LoVo (cell line): ENCODE measurements around the gene FBXL5.
"Not testable (repeated sequence)": the region's sequence is repeated elsewhere in the genome, so short reads cannot be mapped to it uniquely, and the experiment has no call there.

Experiments used
- DNase-seq: peaks from one replicate; pipeline ENCODE4 v3.0.0-alpha.2; 2016; ENCODE audit warnings: low spot score

FBXL5 gene

DNA sequence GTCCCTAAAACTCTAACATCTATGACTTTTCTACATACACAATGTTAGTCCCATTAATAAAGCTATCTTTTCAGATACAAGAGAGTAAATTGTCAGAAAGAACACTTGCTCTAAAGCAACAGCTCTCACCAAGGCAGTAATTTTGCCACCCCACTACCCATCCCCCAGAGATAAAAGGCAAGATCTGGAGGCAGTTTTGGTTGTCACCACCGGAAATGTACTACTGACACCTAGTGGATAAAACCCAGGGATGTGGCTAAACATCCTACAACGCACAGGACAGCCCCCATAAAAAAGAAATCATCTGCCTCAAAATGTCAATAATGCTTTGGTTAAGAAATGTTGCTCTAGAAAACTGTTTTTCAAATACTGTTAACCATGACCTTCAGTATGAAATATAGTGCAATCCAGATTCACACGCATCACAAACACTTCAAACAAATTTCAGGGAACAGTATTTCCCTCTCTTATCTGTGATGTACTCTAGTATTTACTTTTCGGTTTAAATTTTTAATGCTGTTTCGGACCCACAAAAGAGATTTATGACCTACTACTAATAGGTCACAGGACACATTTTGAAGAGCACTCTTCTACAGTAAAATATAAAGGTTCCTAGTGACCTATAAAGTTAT is 5.1 kb downstream of the FBXL5 start:
- peak; percentile 49 for DNase-seq

DNA sequence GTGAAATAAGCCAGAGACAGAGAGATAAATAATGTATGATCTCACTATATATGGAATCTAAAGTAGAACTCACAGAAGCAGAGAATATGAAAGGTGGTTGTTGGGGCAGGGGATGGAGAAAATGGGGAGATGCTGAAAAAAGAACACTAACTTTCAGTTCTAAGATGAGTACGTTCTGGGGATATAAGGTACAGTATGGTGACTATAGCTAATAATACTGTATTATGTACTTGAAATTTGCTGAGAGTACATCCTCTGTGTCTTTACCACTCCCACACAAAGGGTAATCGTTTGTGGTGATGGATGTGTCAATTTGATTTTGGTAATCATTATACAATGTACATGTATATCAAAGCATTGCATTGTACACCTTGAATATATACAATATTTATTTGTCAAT is 6.6 kb downstream of the FBXL5 start:
- no peak for DNase-seq

DNA sequence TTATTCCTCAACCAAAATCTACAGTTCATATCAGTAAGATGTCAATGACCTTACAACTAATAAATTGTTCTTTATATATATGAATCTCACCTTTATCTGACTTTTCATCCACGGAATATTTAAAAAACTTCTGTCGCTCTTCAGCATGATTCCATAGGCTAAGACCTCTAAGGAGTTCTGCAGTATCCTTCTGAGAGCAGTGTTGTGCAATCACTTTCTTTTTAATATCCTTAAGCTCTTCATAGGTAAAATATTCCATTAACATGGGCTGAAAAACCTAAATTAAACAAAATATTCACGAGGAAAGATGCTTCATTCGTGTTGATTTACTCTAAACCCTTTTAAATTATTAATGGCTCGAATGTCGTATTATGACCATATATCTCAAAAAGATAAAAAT is 16.7 kb downstream of the FBXL5 start:
- no peak for DNase-seq

DNA sequence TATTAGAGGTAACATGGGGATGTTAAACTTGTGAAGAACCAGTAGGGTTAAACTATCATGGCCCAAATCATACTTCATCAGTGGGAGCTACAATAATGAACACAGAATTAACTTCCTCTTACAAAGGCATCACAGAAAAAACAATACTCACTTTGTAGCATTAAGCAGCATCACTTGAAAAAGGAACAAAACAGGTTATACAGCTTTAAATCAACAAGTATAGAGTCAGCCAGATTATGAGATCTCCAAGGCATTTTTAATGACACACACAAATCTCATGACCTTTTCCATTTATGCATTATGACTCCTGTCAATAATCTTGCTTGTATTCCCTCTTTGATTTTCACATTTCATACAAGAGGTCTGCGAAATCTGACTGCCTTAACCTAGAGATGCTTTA is 18.3 kb downstream of the FBXL5 start:
- DNase-seq = no peak

DNA sequence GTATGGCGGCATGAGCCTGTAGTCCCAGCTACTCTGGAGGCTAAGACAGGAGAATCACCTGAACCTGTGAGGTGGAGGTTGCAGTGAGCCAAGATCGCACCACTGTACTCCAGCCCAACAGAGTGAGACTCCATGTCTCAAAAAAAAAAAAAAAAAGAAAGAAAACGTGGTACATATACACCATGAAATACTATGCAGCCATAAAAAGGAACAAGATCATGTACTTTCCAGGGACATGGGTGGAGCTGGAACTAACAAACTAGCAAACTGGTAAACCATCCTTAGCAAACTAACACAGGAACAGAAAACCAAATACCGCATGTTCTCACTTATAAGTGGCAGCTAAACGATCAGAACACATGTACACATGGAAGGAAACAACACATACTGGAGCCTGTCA is 37.8 kb downstream of the FBXL5 start:
- not testable (repeated sequence) for DNase-seq

DNA sequence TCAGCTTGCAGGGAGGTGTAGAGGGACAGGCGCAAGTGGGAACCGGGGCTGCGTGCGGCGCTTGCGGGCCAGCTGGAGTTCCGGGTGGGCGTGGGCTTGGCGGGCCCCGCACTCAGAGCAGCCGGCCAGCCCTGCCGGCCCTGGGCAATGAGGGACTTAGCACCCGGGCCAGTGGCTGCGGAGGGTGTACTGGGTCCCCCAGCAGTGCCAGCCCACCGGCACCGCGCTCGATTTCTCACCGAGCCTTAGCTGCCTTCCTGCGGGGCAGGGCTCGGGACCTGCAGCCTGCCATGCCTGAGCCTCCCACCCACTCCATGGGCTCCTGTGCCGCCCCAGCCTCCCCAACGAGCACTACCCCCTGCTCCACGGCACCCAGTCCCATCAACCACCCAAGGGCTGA is 40.3 kb downstream of the FBXL5 start:
- not testable (repeated sequence) for DNase-seq

DNA sequence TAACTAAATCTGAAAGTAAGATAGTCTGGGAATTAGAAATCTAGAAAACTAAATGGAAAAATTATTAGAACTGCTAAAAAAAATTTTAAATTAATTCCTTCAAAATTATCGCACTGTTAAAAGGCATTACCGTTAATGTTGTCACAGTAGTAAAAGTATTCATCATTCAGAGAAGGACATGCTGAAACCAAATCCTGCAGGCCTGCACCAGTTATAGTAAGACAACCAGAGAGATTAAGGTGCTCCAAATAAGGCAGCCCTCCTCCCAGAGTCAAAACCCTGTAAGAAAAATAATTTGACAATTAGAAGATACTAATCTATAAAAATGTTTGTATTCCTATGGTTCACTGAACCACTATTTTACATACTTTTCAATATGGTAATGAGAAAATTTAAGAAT is 43.0 kb downstream of the FBXL5 start:
- no peak for DNase-seq

DNA sequence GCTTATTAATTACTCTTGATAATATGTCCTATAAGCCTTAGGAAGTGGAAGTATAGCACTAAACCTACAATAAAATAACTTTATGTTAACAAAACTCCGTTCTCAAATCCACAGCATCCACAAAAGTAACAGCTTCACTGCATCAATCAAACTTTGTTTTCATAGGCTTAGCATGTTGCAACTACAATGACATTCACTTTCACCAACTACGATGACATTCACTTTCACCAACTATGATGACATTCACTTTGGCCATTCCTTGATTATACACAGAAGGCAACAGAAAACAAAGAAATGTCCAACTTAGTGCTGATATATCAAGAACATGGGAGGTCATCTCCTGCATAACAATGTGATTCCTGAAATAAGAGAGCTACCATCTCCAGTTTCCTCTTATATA is 44.3 kb downstream of the FBXL5 start:
- no peak for DNase-seq

DNA sequence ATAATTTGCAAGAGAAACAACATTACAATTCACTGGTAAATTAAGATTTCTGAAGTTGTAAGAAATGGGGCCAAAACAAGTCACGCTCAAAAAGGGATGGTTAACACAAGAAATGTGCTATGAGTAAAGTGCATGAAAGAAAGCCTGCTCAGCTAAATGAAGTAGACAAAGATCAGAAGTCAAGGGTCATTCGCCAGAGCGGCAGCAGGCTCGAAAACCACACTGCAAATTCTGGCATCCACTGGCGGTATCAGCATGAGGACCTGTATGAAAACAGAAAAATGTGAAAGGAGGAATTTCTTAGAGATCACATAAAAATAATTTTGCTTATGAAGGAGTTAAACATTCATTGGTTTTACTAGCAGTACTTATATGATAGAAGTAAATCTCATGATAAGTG is 49.6 kb downstream of the FBXL5 start:
- no peak for DNase-seq

DNA sequence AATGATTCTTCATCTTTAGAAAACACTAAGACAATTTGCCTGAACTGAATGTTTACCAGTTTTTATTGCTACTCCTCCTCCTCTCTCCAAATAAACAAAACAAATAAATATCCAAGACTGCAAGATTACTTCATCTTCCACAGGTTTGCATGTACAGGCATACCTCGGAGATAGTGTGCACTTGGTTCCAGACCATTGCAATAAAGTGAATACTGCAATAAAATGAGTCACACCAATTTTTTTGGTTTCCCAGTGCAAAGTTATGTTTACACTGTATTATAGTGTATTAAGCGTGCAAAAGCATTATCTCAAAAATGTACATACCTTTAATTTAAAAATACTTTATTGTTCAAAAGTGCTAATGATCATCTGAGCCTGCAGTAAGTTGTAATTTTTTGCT is 53.3 kb downstream of the FBXL5 start:
- DNase-seq = peak; percentile 27

DNA sequence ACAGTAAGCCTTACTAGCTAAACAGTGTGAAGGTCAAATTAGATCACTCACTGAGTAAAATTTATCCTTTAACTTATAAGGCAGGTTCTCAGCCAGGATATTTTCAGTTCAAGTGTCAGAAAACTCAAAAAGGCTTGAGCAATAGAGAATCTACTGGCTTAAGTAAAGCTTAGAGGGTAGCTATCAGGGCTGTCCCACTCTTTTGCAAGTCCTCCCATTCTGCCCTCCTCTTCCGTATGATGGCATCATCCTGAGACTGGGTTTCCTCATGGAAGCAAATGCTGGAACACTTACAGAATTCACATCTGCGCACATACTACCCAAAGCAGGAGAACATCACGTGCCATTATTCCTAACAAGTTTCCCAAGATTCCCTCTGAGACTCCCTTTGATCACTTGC is 55.0 kb downstream of the FBXL5 start:
- no peak for DNase-seq

DNA sequence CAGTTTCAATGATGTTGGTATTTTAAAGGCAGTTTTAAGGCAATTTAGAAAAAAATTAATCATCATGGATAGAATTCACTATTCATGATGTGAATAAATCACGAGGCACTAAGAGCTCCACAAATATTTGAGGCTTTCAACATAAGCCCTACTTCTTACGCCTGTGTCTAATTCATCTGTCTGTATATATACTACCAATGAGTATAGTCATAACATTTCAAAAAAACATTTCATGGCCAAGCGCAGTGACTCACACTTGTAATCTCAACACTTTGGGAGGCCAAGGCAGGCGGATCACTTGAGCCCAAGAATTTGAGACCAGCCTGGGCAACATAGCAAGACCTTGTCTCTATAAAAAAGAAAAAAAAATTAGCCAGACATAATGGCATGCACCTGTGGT is 56.5 kb downstream of the FBXL5 start:
- DNase-seq = no peak

DNA sequence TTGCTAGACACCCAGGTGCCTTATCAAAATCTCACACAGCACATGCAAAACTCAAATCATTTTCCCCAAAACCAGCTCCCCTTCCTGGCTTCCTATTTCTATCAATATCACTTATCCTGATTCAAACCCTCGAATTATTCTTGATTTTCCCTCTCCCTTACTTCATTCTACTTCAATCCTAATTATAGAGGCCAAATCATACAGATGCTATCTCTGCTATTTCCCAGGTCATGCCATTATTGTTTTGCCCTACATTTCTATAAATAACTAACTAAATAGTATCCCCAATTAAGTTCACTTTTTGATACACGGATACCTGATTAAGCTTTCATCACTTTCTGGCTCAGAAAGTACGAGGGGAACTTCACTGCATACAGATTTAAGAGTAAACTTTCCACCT is 62.4 kb downstream of the FBXL5 start:
- no peak for DNase-seq

DNA sequence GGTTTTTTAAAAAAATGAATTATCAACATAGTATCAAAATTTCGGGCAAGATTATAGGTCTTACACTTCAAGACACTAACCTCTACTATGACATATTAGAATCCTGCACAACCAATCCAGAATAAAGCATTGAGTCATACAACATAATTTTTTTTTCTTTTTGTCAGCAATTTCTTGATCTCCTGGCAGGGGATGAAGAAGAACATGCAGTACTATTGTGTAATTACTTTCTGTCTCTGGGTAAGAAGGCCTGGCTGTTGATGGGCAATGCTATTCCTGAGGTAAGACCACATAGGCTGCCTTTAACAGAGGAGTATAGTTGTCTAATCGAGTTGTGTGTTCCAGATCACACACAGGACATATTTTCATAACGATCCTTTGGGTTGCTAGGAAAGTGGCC is 67.5 kb downstream of the FBXL5 start:
- no peak for DNase-seq

DNA sequence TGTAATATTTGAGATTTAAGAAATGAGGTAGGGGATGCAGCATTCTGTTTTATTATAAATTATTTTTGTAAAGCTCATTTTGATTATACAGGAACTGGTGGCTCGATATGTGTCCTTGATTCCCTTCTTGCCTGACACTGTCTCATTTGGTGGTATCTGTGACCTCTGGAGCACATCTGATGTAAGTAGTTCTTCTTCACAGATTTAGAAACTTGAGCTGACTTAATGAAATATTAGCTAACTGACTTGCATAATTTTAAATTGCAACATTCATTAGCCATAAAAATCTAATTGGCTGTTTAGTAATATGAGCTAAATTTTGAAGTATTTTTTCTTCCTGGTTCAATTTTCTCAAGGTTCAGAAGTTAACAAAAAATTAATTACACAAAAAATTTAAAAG is 69.1 kb downstream of the FBXL5 start:
- no peak for DNase-seq

DNA sequence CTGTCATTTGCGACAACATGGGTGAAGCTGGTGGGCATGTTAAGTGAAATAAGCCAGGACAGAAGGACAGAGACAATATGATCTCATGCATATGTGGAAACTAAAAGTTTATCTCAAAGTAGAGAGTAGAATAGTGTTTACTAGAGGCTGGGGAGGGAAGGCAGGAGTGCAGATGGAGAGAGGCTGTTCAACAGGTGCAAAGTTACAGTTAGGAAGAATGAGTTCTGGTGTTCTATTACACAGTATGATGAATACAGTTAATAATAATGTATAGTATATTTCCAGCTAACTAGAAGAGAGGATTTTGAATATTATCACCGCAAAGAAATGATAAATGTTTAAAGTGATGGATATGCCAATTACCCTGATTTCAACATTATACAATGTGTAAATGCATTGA is 69.8 kb downstream of the FBXL5 start:
- no peak for DNase-seq

DNA sequence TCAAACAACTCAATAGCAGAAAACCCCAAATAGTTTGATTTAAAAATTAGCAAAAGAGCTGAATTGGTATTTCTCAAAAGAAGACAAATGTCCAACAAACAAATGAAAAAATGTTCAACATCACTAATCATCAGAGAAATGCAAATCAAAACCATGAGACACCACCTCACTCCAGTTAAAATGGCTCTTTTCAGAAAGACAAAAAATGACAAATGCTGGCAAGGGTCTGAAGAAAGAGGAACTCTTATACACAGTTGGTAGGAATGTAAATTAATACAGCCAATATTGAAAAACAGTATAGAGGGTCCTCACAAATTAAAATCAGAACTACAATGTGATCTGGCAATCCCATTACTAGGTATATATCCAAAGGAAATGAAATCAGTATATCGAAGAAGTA is 70.4 kb downstream of the FBXL5 start:
- DNase-seq = no peak

DNA sequence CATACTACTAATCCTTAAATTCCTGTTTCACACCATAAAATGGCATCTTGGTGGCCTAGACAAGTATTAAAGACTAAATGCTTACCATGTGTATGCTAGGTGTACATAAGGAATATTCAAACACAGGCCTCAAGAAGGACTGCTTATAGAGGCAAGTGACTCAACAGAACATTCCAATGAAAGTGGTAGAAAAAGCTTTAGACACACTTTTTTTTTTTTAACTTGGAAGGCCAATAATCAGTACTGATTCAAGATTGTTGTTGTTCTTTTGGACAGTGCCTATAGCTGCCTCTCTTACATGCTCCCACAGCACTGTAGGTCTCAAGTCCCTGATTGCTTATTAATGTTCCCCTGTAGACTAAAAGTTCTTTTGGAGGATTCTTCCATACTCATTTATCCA is 77.6 kb downstream of the FBXL5 start:
- no peak for DNase-seq

DNA sequence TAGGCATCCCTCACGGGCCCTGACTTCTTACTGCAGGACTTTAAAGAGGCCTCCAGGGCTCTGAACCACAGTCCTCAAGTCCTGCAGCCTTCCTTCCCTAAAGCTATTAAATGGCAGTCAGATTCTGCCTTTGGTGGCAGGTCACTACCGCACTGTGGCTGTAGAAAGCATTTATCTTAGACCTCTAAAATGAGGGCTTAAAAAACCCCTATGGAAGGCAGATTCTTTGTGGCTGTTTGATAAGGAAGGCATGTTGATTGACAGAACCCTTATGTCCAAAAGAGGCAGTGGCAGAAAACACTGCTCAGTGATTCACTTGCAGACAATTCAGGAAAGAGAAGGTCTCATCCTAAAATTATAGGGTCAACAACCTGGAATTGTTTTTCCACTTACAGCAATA is 79.2 kb downstream of the FBXL5 start:
- no peak for DNase-seq

DNA sequence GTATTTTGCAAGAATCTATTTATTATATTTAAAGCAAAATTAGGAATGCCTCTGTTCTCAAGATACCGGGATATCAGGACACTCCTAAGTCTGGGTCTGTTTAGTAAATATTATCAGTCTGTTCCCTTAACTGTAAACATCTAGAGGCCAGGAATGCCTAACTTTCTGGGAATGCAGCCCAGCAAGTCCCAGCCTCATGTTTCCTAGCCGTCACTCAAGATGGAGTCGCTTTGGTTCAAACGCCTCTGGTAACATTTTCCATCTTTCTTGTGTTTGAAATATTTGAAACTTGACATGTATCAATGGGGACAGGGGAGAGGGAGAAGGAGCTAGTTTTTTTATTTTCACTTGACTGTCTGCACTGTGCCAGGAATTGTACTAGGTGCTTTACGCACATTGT is 85.4 kb downstream of the FBXL5 start:
- no peak for DNase-seq

DNA sequence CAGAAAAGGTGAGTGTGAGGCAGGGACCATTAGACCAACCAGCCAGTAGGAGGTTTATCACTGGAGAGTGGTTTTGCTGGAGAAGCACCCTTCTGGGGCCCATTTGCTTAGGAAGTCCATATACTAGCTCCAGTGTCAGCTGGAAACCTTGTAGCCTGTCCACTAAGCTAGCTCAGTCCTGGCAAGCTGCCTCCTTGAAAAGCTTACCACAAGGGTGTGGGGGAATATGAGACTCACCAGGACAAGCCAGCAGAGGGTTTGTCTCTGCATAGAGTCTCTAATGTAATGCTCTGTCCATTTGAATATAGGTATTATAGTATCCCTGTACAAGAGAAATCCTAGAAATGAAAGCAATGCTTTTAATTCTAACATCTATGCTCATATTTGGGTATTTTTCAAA is 86.3 kb downstream of the FBXL5 start:
- DNase-seq = no peak

DNA sequence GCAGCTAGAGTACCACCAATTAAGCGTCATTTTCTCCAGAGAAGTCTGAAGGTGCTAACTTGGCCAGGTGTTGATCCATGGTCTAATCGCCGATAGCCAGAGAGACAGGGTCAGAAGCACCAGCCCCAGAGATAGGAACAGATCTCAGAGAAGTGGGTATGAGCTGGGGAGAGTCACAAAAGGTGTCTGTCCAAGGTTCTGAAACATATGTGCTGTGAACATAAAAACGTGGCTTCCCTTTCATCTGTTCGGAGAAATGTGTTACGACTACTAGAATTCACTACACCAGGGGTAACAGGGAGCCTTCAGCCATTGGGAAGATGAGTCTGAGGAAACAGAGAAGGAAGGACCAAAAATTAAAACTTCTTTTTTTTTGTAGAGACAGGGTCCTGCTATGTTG is 91.3 kb downstream of the FBXL5 start:
- no peak for DNase-seq

DNA sequence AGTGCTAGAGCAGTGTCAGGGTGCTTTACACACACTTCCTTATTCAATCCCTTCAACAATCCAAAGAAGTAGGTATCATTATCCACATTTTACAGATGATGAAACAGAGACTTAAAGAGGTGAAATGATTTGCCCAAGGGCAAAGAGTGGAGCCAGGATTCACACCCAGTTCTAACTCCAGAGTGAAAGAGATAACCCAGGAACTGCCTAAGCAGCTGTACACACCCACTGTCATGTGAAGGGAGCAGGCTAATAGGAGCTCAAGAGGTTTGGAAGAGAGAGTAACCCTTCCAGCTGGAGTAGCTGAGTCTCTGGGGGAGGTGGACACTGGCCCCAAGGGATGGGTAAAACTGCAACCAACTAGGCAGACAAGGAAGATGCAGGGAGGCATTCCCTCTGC is 92.5 kb downstream of the FBXL5 start:
- no peak for DNase-seq

DNA sequence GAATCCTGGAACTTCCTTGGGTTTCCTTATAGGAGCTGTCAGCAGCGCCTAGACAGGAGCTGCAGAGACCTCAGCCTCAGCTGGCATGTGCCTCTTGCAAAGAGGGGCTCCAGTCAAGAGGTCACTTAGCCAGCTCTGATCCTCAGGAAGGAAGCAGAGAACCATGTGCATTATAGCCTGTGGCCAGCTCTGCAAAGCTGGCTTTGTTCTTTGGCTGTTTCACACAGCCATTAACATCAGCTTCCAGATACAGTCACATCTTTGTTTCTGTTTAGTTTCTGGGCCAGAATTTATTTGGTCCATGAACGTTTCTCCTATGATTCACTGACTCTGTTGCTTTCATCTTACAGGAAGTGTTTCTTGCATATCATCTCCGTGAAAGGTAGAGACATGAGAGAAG is 93.0 kb downstream of the FBXL5 start:
- DNase-seq = no peak

DNA sequence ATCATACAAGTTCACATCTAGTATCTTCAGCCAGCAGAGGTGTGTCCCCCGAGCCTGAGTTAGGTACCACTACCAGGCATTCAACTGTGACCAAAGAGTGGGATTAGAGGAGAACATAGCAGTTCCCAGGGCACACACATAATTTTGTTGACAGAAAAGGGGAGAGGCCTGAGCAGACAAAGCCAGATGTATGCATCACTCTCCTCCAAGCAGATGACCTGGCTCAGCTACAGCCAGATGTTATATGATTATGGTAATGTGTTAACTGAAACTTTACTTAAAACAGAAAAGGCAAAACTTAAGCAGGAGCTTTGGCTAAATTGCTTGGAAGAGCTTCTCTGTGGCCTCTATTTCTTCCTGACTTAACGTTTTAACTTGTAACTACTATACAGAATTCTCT is 96.6 kb downstream of the FBXL5 start:
- DNase-seq = no peak
